CD4-positive, alpha-beta memory T cell (primary cell): Measurements from ENCODE around the gene CGA. TPM values are rescaled to one million over a fixed set of nuclear protein-coding genes. Genes with fewer than 3 reads are reported as not detected.

Source experiments
- CTCF ChIA-PET: fragments of 350-600 bp; sonication (Branson Sonifier 250); formaldehyde crosslinking; loops from one replicate; lab custom pipeline; 2021; ENCODE audit warnings: inconsistent platforms; ENCODE audit not compliant: partially characterized antibody; lab: Charles Lee
- POLR2A ChIA-PET: fragments of 350-600 bp; sonication (Branson Sonifier 250); formaldehyde crosslinking; loops from one replicate; lab custom pipeline; 2021; ENCODE audit not compliant: partially characterized antibody; lab: Charles Lee
- DNase-seq, 5 donors: peaks; one replicate each; pipeline versions ENCODE4 v3.0.0 to v3.0.0-alpha.2; 2020 to 2022; ENCODE audit warnings: mixed read lengths in 1 of 5
- H3K27ac ChIP-seq: one replicate; pipeline ENCODE4 v1.7.0; 2013; ENCODE audit warnings: low read depth, low read length
- H3K27me3 ChIP-seq: 2 replicates; pipeline ENCODE4 v1.7.0; 2013; ENCODE audit warnings: mild to moderate bottlenecking, low read length, moderate library complexity; ENCODE audit not compliant: insufficient read depth
- H3K36me3 ChIP-seq: 2 replicates; pipeline ENCODE4 v1.7.0; 2013; ENCODE audit warnings: mild to moderate bottlenecking, low read length, moderate library complexity; ENCODE audit not compliant: insufficient read depth
- H3K4me1 ChIP-seq: 2 replicates; pipeline ENCODE4 v1.7.0; 2013; ENCODE audit warnings: mild to moderate bottlenecking, low read length, moderate library complexity; ENCODE audit not compliant: insufficient read depth
- H3K4me3 ChIP-seq, 2 donors: one replicate each; pipeline ENCODE4 v1.7.0; 2013; ENCODE audit warnings: low read length in 2 of 2, mild to moderate bottlenecking in 1 of 2
- H3K9me3 ChIP-seq, 2 donors: one replicate each; pipeline ENCODE4 v1.7.0; 2013; ENCODE audit warnings: low read length in 2 of 2, control low read depth in 1 of 2; ENCODE audit not compliant: control insufficient read depth in 1 of 2
- H3K27ac Mint-ChIP-seq, 7 donors: one replicate each; pipeline ENCODE4 v1.8.0; 2020 to 2021; ENCODE audit warnings: mixed read lengths in 7 of 7, mild to moderate bottlenecking in 6 of 7, inconsistent platforms in 3 of 7, moderate library complexity in 3 of 7
- H3K27me3 Mint-ChIP-seq, 2 donors: one replicate each; pipeline ENCODE4 v1.8.0; 2020 to 2021; ENCODE audit warnings: mixed read lengths in 2 of 2
- H3K36me3 Mint-ChIP-seq, 2 donors: one replicate each; pipeline ENCODE4 v1.8.0; 2020 to 2021; ENCODE audit warnings: mixed read lengths in 2 of 2, inconsistent platforms in 1 of 2, mild to moderate bottlenecking in 1 of 2
- H3K4me1 Mint-ChIP-seq, 4 donors: one replicate each; pipeline ENCODE4 v1.8.0; 2020 to 2021; ENCODE audit warnings: mixed read lengths in 4 of 4, mild to moderate bottlenecking in 1 of 4
- H3K4me3 Mint-ChIP-seq, 8 donors: one replicate each; pipeline ENCODE4 v1.8.0; 2020 to 2021; ENCODE audit warnings: mixed read lengths in 8 of 8, mild to moderate bottlenecking in 7 of 8, moderate library complexity in 6 of 8, inconsistent platforms in 3 of 8
- H3K9me3 Mint-ChIP-seq, 8 donors: one replicate each; pipeline ENCODE4 v1.8.0; 2020 to 2021; ENCODE audit warnings: mixed read lengths in 8 of 8, mild to moderate bottlenecking in 5 of 8, inconsistent platforms in 3 of 8, moderate library complexity in 1 of 8
- intact Hi-C: fragments of 100-400 bp; cut with micrococcal nuclease; formaldehyde crosslinking; loops from one replicate; pipeline ENCODE4 v1.15.1; 2023
- polyA plus RNA-seq, 2 donors: library from polyadenylated mRNA; unstranded; fragments of 300-500 nt; fragmentation: Illumina TruSeq; gene quantifications; one replicate each; pipeline ENCODE4 v1.2.3, GENCODE V29; 2021
- total RNA-seq, 2 experiments: library from RNA; stranded (reverse); gene quantifications; one replicate each; pipeline ENCODE4 v1.2.3, GENCODE V29; 2021

The CGA gene
- total and polyA plus RNA-seq, 4 experiments from 2014 or later, result not detected

DNA sequence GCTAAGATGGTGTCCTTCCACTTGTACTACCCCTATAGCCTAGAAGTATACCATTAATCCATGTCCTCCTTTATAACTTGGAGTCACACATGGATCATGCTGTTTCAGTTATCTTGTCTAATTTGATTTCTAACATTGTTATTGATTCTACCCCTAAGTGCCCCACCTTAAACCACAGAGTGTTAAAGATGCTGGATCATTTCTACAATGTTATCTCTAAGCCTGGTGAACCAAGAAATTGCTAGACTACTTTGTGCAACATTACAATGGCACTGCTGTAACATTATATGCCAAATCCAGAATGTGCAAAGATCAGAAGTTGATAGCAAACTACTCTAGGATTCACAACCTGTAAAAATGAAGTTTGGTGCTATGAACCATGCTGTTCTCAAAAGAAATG is 1.7 kb downstream of the CGA start:
- Mint-ChIP-seq H3K36me3 (no peaks in the 10 kb centered on the region), H3K27me3 (peaks cover 9 to 10% of the 10 kb centered on the region in 2 donors), H3K27ac (no peak overlapping the region), H3K9me3 (no peaks in the 10 kb centered on the region), H3K4me3 (no peak overlapping the region), H3K4me1 (peaks cover 0 to 2% (median 0%) of the 10 kb centered on the region in 4 donors)
- no peak overlapping the region for H3K4me3 ChIP-seq
- H3K27me3 ChIP-seq, result no peaks in the 10 kb centered on the region
- DNase-seq, result no peak
- ChIA-PET POLR2A (no interaction called here), CTCF (interaction anchor here (1.8 to 3.4 kb wide), 2 partner anchors 11 to 14 kb away, joined by 4 to 15 read pairs; no protein-coding TSS in a partner anchor)
- H3K27ac ChIP-seq, result no peak overlapping the region
- H3K4me1 ChIP-seq, result no peaks in the 10 kb centered on the region
- intact Hi-C loops, result no loop called here
- no peaks in the 10 kb centered on the region for H3K9me3 ChIP-seq
- no peaks in the 10 kb centered on the region for H3K36me3 ChIP-seq

DNA sequence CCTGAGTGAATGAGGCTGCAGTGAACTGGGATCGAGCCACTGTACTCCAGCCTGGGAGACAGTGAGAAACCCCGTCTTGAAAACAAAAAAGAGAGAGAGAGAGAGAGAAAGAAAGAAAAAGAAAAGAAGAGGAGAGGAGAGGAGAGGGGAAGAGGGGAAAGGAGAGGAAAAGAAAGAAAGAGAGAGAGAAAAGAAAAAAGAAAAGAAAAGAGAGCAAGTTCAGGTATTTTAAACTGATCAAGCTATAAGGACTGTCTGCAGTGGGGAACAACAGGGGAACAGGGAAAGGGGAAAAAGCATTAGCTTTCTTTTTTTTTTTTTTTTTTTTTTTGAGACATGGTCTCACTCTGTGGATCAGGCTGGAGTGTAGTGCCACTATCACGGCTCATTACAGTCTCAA is 2.5 kb downstream of the CGA start:
- H3K4me3 Mint-ChIP-seq, result no peak overlapping the region
- no peaks in the 10 kb centered on the region for H3K9me3 ChIP-seq
- no peaks in the 10 kb centered on the region for H3K36me3 Mint-ChIP-seq
- H3K4me1 Mint-ChIP-seq, result peaks cover 0 to 2% (median 0%) of the 10 kb centered on the region in 4 donors
- no peak overlapping the region for H3K27ac Mint-ChIP-seq
- no peak overlapping the region for H3K27ac ChIP-seq
- intact Hi-C loops, result no loop called here
- no peaks in the 10 kb centered on the region for H3K4me1 ChIP-seq
- CTCF ChIA-PET, result interaction anchor here (0.7 to 1.8 kb wide), 3 partner anchors 10 to 1779 kb away, joined by 3 to 8 read pairs (median 4); no protein-coding TSS in a partner anchor
- H3K4me3 ChIP-seq, result no peak overlapping the region
- POLR2A ChIA-PET, result no interaction called here
- DNase-seq, result no peak
- H3K9me3 Mint-ChIP-seq, result no peaks in the 10 kb centered on the region
- H3K27me3 Mint-ChIP-seq, result peaks cover 9 to 10% of the 10 kb centered on the region in 2 donors
- no peaks in the 10 kb centered on the region for H3K36me3 ChIP-seq
- H3K27me3 ChIP-seq, result no peaks in the 10 kb centered on the region

GRCh38 chr6:87089135-87089534 is 5.8 kb downstream of the CGA start:
- DNase-seq, result no peak
- H3K36me3 ChIP-seq, result no peaks in the 10 kb centered on the region
- no peaks in the 10 kb centered on the region for H3K9me3 ChIP-seq
- Mint-ChIP-seq H3K27ac (no peak overlapping the region), H3K9me3 (no peaks in the 10 kb centered on the region), H3K27me3 (peaks cover 10% of the 10 kb centered on the region in 2 donors), H3K4me3 (no peak overlapping the region), H3K4me1 (peaks cover 0 to 2% (median 0%) of the 10 kb centered on the region in 4 donors), H3K36me3 (no peaks in the 10 kb centered on the region)
- ChIA-PET POLR2A (no interaction called here), CTCF (interaction anchor here (0.6 to 2.7 kb wide), 3 partner anchors 8 to 178 kb away, joined by 3 to 8 read pairs (median 8); no protein-coding TSS in a partner anchor)
- H3K27me3 ChIP-seq, result no peaks in the 10 kb centered on the region
- H3K4me3 ChIP-seq, result no peak overlapping the region
- intact Hi-C loops, result no loop called here
- no peaks in the 10 kb centered on the region for H3K4me1 ChIP-seq
- H3K27ac ChIP-seq, result no peak overlapping the region

GRCh38 chr6:87088076-87088475 is 6.8 kb downstream of the CGA start:
- DNase-seq, result no peak
- Histone ChIP-seq H3K4me1 (no peaks in the 10 kb centered on the region), H3K9me3 (no peaks in the 10 kb centered on the region), H3K4me3 (no peak overlapping the region), H3K27ac (no peak overlapping the region), H3K27me3 (no peaks in the 10 kb centered on the region), H3K36me3 (no peaks in the 10 kb centered on the region)
- Mint-ChIP-seq H3K4me1 (peaks cover 0 to 2% (median 0%) of the 10 kb centered on the region in 4 donors), H3K4me3 (no peak overlapping the region), H3K9me3 (no peaks in the 10 kb centered on the region), H3K27me3 (peaks cover 8 to 10% of the 10 kb centered on the region in 2 donors), H3K36me3 (no peaks in the 10 kb centered on the region), H3K27ac (no peak overlapping the region)
- intact Hi-C loops, result no loop called here
- CTCF ChIA-PET, result interaction anchor here (2.3 kb wide), 1 partner anchor 9 kb away, joined by 21 read pairs; no protein-coding TSS in a partner anchor
- POLR2A ChIA-PET, result no interaction called here

DNA sequence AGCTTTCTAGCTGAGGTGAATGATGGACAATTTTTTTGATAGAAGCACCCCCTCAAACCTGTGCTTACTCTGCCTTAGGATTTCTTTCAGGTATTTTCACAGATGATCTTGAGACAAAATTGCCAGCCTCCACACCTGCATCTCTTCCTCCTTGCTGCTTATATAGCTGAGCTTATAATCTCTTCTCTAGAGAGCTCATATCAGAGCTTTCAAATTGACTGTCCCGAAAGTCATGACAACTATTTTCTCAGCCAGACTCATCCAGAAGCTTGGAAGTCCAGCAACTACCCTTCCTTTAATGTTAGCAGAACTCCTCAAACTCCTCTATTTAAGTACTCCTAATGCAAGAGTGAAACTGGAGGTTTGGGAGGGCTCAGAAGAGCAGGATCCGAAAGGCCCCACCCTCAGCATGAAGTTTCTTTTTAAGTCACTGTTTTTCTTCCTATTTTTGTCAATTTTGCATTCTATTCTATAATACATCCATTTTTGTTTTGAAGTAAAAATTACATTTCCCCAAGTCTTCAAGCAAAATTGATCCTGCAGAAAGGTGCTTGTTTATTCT is 12.7 kb downstream of the CGA start:
- POLR2A ChIA-PET, result no interaction called here
- Mint-ChIP-seq H3K27ac (no peak overlapping the region), H3K27me3 (peaks cover 15 to 17% of the 10 kb centered on the region in 2 donors), H3K36me3 (no peaks in the 10 kb centered on the region), H3K4me3 (no peak overlapping the region), H3K9me3 (peaks cover 0 to 1% (median 0%) of the 10 kb centered on the region in 8 donors), H3K4me1 (peaks cover 0 to 1% (median 0%) of the 10 kb centered on the region in 4 donors)
- Histone ChIP-seq H3K36me3 (no peaks in the 10 kb centered on the region), H3K27me3 (peaks cover 6% of the 10 kb centered on the region), H3K4me3 (no peak overlapping the region), H3K27ac (no peak overlapping the region), H3K9me3 (no peaks in the 10 kb centered on the region), H3K4me1 (no peaks in the 10 kb centered on the region)
- DNase-seq, result no peak
- CTCF ChIA-PET, result interaction anchor here (1.5 kb wide), 2 partner anchors 10 kb away, joined by 4 to 5 read pairs; no protein-coding TSS in a partner anchor
- intact Hi-C loops, result no loop called here

- H3K4me3 Mint-ChIP-seq, result no peak overlapping the region
- H3K27me3 Mint-ChIP-seq, result peaks cover 9 to 14% of the 10 kb centered on the region in 2 donors
- Histone ChIP-seq H3K27ac (no peak overlapping the region), H3K4me1 (no peaks in the 10 kb centered on the region), H3K4me3 (no peak overlapping the region), H3K36me3 (no peaks in the 10 kb centered on the region), H3K9me3 (no peaks in the 10 kb centered on the region), H3K27me3 (peaks cover 6% of the 10 kb centered on the region)
- no peak overlapping the region for H3K27ac Mint-ChIP-seq
- no peaks in the 10 kb centered on the region for H3K36me3 Mint-ChIP-seq
- peaks cover 0 to 1% (median 0%) of the 10 kb centered on the region in 4 donors for H3K4me1 Mint-ChIP-seq
- peak; percentile 11 to 41 (median 35) for DNase-seq
- ChIA-PET POLR2A (interaction anchor here (1.3 kb wide), 1 partner anchor 12 kb away, joined by 3 read pairs; no protein-coding TSS in a partner anchor), CTCF (interaction anchor here (0.5 to 4.9 kb wide), 20 partner anchors 8 to 1791 kb away, joined by 3 to 59 read pairs (median 6); partner anchors contain the start of gene CGA)
- intact Hi-C loops, result no loop called here
- peaks cover 0 to 1% (median 0%) of the 10 kb centered on the region in 8 donors for H3K9me3 Mint-ChIP-seq
These were observed 15.8 kb downstream of the CGA start for GRCh38 chr6:87078983-87079616.

DNA sequence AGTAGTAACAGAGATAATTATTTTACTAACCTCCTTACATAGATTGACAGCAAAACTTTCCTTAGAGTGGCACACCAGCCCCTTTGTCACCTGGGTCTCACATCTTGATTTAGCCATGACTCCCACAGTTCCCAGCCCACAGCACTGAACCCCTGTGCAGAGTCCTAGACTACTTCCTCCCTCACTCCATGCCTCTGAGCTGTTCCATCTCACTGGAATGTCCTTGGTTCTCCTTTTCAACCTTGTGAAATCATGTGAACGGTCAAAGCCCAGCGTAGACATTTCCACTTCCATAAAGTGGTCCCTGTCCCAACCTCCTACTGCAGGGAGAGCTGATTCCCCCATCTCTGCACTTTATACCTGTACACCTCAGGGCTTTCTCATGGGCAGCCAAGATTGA is 19.7 kb downstream of the CGA start:
- CTCF ChIA-PET, result interaction anchor here (1.2 kb wide), 1 partner anchor 19 kb away, joined by 4 read pairs; the partner anchor contains the start of gene CGA
- H3K9me3 Mint-ChIP-seq, result no peaks in the 10 kb centered on the region
- H3K4me1 ChIP-seq, result no peaks in the 10 kb centered on the region
- H3K27me3 Mint-ChIP-seq, result peaks cover 1 to 5% of the 10 kb centered on the region in 2 donors
- no peaks in the 10 kb centered on the region for H3K36me3 ChIP-seq
- no peak overlapping the region for H3K4me3 ChIP-seq
- intact Hi-C loops, result no loop called here
- H3K27me3 ChIP-seq, result no peaks in the 10 kb centered on the region
- H3K4me1 Mint-ChIP-seq, result peaks cover 0 to 1% (median 0%) of the 10 kb centered on the region in 4 donors
- POLR2A ChIA-PET, result no interaction called here
- DNase-seq, result no peak
- H3K9me3 ChIP-seq, result no peaks in the 10 kb centered on the region
- no peak overlapping the region for H3K4me3 Mint-ChIP-seq
- H3K27ac Mint-ChIP-seq, result no peak overlapping the region
- H3K27ac ChIP-seq, result no peak overlapping the region
- no peaks in the 10 kb centered on the region for H3K36me3 Mint-ChIP-seq
